Measurements from ENCODE around the gene CBX8. TPM values are rescaled to one million over a fixed set of nuclear protein-coding genes. Genes with fewer than 3 reads are reported as not detected.

The CBX8 gene
- total RNA-seq, 1 donor from 2014 or later, result 6.1 TPM

DNA sequence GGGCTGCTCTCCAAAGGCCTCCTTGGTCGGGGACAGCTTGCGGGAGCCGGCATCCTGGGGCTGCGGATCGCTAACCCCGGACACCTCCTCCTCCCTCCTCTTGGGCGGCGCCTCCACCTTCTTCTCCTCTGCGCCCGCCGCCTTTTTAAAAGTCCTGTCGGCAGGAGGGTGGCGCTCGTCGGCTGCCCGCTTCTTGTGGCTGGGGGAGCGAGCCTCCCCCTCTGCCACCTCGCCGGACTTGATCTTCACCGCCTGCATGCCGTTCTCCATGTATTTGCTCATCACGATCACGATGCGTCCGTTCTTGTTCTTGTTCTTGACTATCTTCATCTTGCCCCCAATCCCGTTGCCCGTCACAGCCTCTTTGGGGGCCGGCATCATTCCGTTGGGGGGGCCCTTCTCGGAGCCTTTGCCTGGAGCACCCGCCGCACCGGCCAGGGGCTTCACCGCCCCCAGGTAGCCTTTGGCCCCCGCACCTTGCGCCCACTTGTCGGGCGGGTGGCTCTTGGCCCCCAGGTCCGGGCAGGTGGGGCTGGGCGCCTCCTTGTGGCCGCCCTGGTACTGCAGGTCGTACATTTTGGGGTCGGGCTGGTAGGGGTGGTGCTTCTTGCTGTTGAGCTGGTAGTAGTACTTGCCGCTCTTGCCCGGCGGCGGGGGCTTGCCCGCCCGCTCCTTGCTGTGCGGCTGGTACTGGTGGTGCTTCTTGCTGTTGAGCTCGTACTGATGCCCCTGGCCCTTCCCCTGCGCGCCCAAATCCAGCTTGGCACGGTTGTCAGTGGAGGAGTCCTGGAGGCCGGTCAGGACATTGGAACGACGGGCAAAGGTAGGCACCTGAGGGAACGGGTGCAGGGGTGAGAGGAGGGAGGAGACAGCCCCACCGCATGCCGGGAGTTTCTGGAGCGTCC lies 37.9 kb upstream of the CBX8 start:
- peaks cover 35% of the 10 kb centered on the region for H3K4me1 Mint-ChIP-seq (ENCODE audit: low read depth)
- no peak overlapping the region for H3K4me3 Mint-ChIP-seq (ENCODE audit: unreplicated experiment)
- no peaks in the 10 kb centered on the region for H3K27me3 Mint-ChIP-seq (ENCODE audit: low read depth)
- H3K9me3 Mint-ChIP-seq (ENCODE audit: low read depth), result no peaks in the 10 kb centered on the region
- TF ChIP-seq, protein P1, sequence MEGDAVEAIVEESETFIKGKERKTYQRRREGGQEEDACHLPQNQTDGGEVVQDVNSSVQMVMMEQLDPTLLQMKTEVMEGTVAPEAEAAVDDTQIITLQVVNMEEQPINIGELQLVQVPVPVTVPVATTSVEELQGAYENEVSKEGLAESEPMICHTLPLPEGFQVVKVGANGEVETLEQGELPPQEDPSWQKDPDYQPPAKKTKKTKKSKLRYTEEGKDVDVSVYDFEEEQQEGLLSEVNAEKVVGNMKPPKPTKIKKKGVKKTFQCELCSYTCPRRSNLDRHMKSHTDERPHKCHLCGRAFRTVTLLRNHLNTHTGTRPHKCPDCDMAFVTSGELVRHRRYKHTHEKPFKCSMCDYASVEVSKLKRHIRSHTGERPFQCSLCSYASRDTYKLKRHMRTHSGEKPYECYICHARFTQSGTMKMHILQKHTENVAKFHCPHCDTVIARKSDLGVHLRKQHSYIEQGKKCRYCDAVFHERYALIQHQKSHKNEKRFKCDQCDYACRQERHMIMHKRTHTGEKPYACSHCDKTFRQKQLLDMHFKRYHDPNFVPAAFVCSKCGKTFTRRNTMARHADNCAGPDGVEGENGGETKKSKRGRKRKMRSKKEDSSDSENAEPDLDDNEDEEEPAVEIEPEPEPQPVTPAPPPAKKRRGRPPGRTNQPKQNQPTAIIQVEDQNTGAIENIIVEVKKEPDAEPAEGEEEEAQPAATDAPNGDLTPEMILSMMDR (IDR thresholded peaks at IDR 0.05), result peak; percentile 85
- DNase-seq (ENCODE audit: low spot score), result no peak
- H3K27ac Mint-ChIP-seq (ENCODE audit: unreplicated experiment), result no peak overlapping the region
- H3K36me3 Mint-ChIP-seq (ENCODE audit: low read depth), result peaks cover 8% of the 10 kb centered on the region

DNA sequence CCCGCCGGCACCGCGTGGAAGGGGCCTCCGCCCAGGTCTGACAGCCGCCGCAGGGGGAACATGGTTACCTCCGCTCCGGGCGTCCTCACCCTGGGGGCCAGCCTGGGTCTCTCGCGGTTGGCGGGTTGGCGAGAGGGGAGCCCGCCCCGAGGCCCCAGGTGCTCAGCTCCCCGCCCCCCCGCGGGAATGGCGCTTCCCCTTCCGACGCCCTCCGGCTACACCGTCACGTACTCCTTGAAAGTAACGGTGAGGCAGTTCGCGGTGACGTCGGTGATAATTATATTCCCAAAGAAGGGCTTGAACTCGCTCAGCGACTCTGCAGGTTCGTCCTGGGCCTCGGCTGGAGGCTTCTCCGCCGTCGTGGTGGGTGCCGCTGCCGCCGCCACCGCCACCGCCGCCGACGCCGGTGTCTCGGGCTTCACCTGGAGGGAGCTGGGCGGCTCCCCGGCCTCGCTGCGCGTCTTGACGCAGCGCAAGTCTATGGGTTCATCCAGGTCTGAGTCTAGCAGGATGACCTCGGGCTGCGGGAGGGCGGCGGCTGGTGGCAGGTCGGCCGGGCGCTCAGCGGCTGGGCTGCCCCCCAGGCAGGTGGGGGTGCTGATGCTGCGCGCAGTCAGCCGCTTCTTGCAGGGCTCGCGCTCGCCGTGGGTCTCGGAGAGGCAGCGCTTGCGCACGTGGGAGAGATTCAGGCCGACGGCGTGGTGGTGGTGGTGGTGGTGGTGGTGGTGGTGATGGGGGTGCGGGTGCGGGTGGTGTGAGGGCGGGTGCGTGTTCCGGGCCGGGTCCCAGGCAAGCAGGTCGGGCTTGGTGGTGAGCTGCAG lies 37.1 kb upstream of the CBX8 start:
- H3K9me3 Mint-ChIP-seq (ENCODE audit: low read depth), result no peaks in the 10 kb centered on the region
- H3K4me1 Mint-ChIP-seq (ENCODE audit: low read depth), result peaks cover 44% of the 10 kb centered on the region
- no peak overlapping the region for H3K27ac Mint-ChIP-seq (ENCODE audit: unreplicated experiment)
- TF ChIP-seq, protein P1 (IDR thresholded peaks at IDR 0.05), result no peak
- H3K36me3 Mint-ChIP-seq (ENCODE audit: low read depth), result peaks cover 8% of the 10 kb centered on the region
- H3K27me3 Mint-ChIP-seq (ENCODE audit: low read depth), result no peaks in the 10 kb centered on the region
- no peak for DNase-seq (ENCODE audit: low spot score)
- no peak overlapping the region for H3K4me3 Mint-ChIP-seq (ENCODE audit: unreplicated experiment)

DNA sequence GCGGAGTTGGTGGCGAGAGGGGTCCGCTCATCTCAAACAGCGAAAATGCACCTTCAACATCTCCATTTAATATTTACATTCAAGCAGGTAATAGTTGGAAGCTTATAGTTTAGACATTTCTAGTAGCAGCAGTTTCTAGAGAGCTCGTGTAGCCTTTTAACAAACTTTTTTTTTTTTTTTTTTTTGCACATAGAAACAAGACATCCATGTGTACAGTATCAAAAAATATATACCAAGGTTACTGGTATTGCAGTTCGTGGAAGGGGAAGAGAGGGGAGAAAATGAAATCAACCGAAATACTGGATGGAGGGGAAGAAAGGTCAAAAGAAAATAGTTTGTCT lies 36.2 kb upstream of the CBX8 start:
- H3K4me3 Mint-ChIP-seq (ENCODE audit: unreplicated experiment), result peak overlapping the region; percentile 52
- DNase-seq (ENCODE audit: low spot score), result no peak
- peak overlapping the region; percentile 63 for H3K27ac Mint-ChIP-seq (ENCODE audit: unreplicated experiment)
- peaks cover 47% of the 10 kb centered on the region for H3K4me1 Mint-ChIP-seq (ENCODE audit: low read depth)
- TF ChIP-seq, protein P1 (IDR thresholded peaks at IDR 0.05), result no peak
- H3K9me3 Mint-ChIP-seq (ENCODE audit: low read depth), result no peaks in the 10 kb centered on the region
- H3K36me3 Mint-ChIP-seq (ENCODE audit: low read depth), result peaks cover 7% of the 10 kb centered on the region
- H3K27me3 Mint-ChIP-seq (ENCODE audit: low read depth), result no peaks in the 10 kb centered on the region

DNA sequence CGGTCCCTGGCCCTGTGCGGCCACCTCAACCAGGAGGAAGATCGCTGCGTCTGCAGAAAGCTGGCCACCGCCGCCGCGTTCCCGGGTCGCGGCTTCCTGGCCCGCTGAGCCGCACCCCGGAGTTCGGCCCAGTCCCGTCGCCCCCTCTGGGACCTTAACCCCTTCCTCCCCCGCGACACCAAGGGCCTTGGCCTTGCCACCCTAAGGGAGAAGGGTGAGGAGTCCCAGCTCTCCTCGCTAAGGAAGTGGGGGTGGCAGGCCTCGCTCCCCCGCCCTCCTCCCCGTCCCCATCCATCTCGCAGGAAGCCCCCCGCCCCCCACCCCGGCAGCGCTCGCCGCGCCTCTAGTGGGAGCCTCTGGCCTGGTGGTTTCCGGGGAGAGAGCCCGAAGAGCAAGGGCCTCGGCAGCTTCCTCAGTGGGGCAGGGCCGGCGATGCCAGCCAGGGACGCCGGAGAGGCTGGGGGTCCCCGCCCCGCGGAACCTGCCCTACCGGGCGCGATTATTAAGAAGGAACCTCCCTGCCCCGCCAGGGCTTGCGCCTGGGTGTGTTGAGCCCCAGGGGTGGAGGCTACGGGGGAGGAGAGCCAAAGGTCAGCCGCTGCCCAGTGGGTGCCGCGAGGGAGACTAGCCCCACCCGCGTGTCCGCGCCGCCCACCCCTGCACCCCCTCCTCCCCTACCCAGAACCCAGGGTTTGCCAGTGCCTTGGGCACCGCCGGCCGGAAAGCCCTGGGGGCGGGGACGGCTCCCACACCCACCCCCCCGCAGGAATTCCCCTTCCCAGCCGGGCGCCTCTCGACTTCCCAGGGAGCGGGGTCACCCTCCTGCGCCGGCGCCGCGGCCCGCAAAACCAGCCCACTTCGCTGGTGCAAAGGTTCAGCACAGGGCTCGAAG lies 35.6 kb upstream of the CBX8 start:
- peaks cover 7% of the 10 kb centered on the region for H3K36me3 Mint-ChIP-seq (ENCODE audit: low read depth)
- H3K27ac Mint-ChIP-seq (ENCODE audit: unreplicated experiment), result peak overlapping the region; percentile 63
- TF ChIP-seq, protein P1 (IDR thresholded peaks at IDR 0.05), result peak; percentile 25
- no peak for DNase-seq (ENCODE audit: low spot score)
- no peaks in the 10 kb centered on the region for H3K9me3 Mint-ChIP-seq (ENCODE audit: low read depth)
- H3K27me3 Mint-ChIP-seq (ENCODE audit: low read depth), result no peaks in the 10 kb centered on the region
- H3K4me3 Mint-ChIP-seq (ENCODE audit: unreplicated experiment), result peak overlapping the region; percentile 52
- H3K4me1 Mint-ChIP-seq (ENCODE audit: low read depth), result peaks cover 40% of the 10 kb centered on the region
